CD8-positive, alpha-beta memory T cell (primary cell): Measurements from ENCODE around the gene BCAS1. TPM values are rescaled to one million over a fixed set of nuclear protein-coding genes. Genes with fewer than 3 reads are reported as not detected.

Experiments
- CTCF ChIA-PET: fragments of 350-600 bp; sonication (Branson Sonifier 250); formaldehyde crosslinking; loops from one replicate; lab custom pipeline; 2021; ENCODE audit warnings: antibody characterized with exemption; lab: Charles Lee
- POLR2A ChIA-PET: fragments of 350-600 bp; sonication (Branson Sonifier 250); formaldehyde crosslinking; loops from one replicate; lab custom pipeline; 2021; ENCODE audit warnings: antibody characterized with exemption; lab: Charles Lee
- DNase-seq, 5 donors: peaks; one replicate each; pipeline versions ENCODE4 v3.0.0 to v3.0.0-alpha.2; 2020 to 2022; ENCODE audit warnings: mixed read lengths in 1 of 5
- H3K27ac ChIP-seq: one replicate; pipeline ENCODE4 v1.7.0; 2013; ENCODE audit warnings: low read depth, mild to moderate bottlenecking, low read length, moderate library complexity
- H3K27me3 ChIP-seq: 2 replicates; pipeline ENCODE4 v1.7.0; 2013; ENCODE audit warnings: low read length, mild to moderate bottlenecking; ENCODE audit not compliant: insufficient read depth, poor library complexity, severe bottlenecking
- H3K36me3 ChIP-seq: 2 replicates; pipeline ENCODE4 v1.7.0; 2013; ENCODE audit warnings: mild to moderate bottlenecking, low read length, moderate library complexity; ENCODE audit not compliant: insufficient read depth
- H3K4me1 ChIP-seq: 2 replicates; pipeline ENCODE4 v1.7.0; 2013; ENCODE audit warnings: mild to moderate bottlenecking, low read length, moderate library complexity; ENCODE audit not compliant: insufficient read depth
- H3K4me3 ChIP-seq: 2 replicates; pipeline ENCODE4 v1.7.0; 2013; ENCODE audit warnings: mild to moderate bottlenecking, low read length
- H3K9me3 ChIP-seq: 2 replicates; pipeline ENCODE4 v1.7.0; 2013; ENCODE audit warnings: mild to moderate bottlenecking, low read length
- H3K27ac Mint-ChIP-seq, 8 donors: one replicate each; pipeline ENCODE4 v1.8.0; 2020 to 2021; ENCODE audit warnings: mixed read lengths in 8 of 8, mild to moderate bottlenecking in 6 of 8, inconsistent platforms in 3 of 8, moderate library complexity in 3 of 8
- H3K27me3 Mint-ChIP-seq, 2 donors: one replicate each; pipeline ENCODE4 v1.8.0; 2020 to 2021; ENCODE audit warnings: mixed read lengths in 2 of 2, mild to moderate bottlenecking in 1 of 2, moderate library complexity in 1 of 2
- H3K36me3 Mint-ChIP-seq, 3 donors: one replicate each; pipeline ENCODE4 v1.8.0; 2020 to 2021; ENCODE audit warnings: mixed read lengths in 3 of 3, inconsistent platforms in 1 of 3, mild to moderate bottlenecking in 1 of 3
- H3K4me1 Mint-ChIP-seq, 3 donors: one replicate each; pipeline ENCODE4 v1.8.0; 2020 to 2021; ENCODE audit warnings: mixed read lengths in 3 of 3, inconsistent platforms in 1 of 3, mild to moderate bottlenecking in 1 of 3
- H3K4me3 Mint-ChIP-seq, 7 donors: one replicate each; pipeline ENCODE4 v1.8.0; 2020 to 2021; ENCODE audit warnings: mixed read lengths in 7 of 7, mild to moderate bottlenecking in 6 of 7, moderate library complexity in 4 of 7, inconsistent platforms in 2 of 7
- H3K9me3 Mint-ChIP-seq, 5 donors: one replicate each; pipeline ENCODE4 v1.8.0; 2020 to 2022; ENCODE audit warnings: mixed read lengths in 5 of 5, mild to moderate bottlenecking in 3 of 5, moderate library complexity in 2 of 5, inconsistent platforms in 1 of 5
- polyA plus RNA-seq: library from polyadenylated mRNA; unstranded; fragments of 300-500 nt; fragmentation: Illumina TruSeq; gene quantifications from one replicate; pipeline ENCODE4 v1.2.3, GENCODE V29; 2021
- total RNA-seq, 2 experiments: library from RNA; stranded (reverse); gene quantifications; one replicate each; pipeline ENCODE4 v1.2.3, GENCODE V29; 2021

BCAS1 gene
- total and polyA plus RNA-seq, 3 experiments from 2014 or later = 0.09 to 0.91 (median 0.15) TPM

- no peak overlapping the region for H3K4me3 Mint-ChIP-seq
- H3K36me3 ChIP-seq = no peaks in the 10 kb centered on the region
- ChIA-PET POLR2A (no interaction called here), CTCF (no interaction called here)
- no peaks in the 10 kb centered on the region for H3K9me3 Mint-ChIP-seq
- DNase-seq = no peak
- H3K4me1 Mint-ChIP-seq = peaks cover 14 to 19% (median 17%) of the 10 kb centered on the region in 3 donors
- no peak overlapping the region for H3K27ac ChIP-seq
- peaks cover 14% of the 10 kb centered on the region for H3K4me1 ChIP-seq
- no peak overlapping the region for H3K4me3 ChIP-seq
- peaks cover 0 to 4% of the 10 kb centered on the region in 2 donors for H3K27me3 Mint-ChIP-seq
- no peaks in the 10 kb centered on the region for H3K27me3 ChIP-seq
- H3K36me3 Mint-ChIP-seq = peaks cover 0 to 7% (median 3%) of the 10 kb centered on the region in 3 donors
- no peak overlapping the region for H3K27ac Mint-ChIP-seq
- H3K9me3 ChIP-seq = no peaks in the 10 kb centered on the region
Measured at GRCh38 chr20:54083459-54083858, 13.1 kb upstream of the BCAS1 start.

GRCh38 chr20:54082100-54082499, 11.7 kb upstream of the BCAS1 start:
- peaks cover 21% of the 10 kb centered on the region for H3K4me1 ChIP-seq
- H3K36me3 ChIP-seq = no peaks in the 10 kb centered on the region
- H3K9me3 Mint-ChIP-seq = no peaks in the 10 kb centered on the region
- POLR2A ChIA-PET = no interaction called here
- H3K36me3 Mint-ChIP-seq = peaks cover 0 to 7% (median 3%) of the 10 kb centered on the region in 3 donors
- no peak overlapping the region for H3K27ac Mint-ChIP-seq
- H3K4me1 Mint-ChIP-seq = peaks cover 24 to 32% (median 31%) of the 10 kb centered on the region in 3 donors
- H3K9me3 ChIP-seq = no peaks in the 10 kb centered on the region
- no peak overlapping the region for H3K4me3 Mint-ChIP-seq
- peaks cover 0 to 4% of the 10 kb centered on the region in 2 donors for H3K27me3 Mint-ChIP-seq
- DNase-seq = no peak
- H3K27ac ChIP-seq = no peak overlapping the region
- CTCF ChIA-PET = no interaction called here
- no peaks in the 10 kb centered on the region for H3K27me3 ChIP-seq
- H3K4me3 ChIP-seq = no peak overlapping the region

- H3K27me3 ChIP-seq = no peaks in the 10 kb centered on the region
- no peak for DNase-seq
- no peak overlapping the region for H3K4me3 Mint-ChIP-seq
- H3K9me3 Mint-ChIP-seq = no peaks in the 10 kb centered on the region
- H3K36me3 Mint-ChIP-seq = peaks cover 0 to 4% (median 3%) of the 10 kb centered on the region in 3 donors
- no peak overlapping the region for H3K4me3 ChIP-seq
- H3K27ac Mint-ChIP-seq = no peak overlapping the region
- peaks cover 0 to 4% of the 10 kb centered on the region in 2 donors for H3K27me3 Mint-ChIP-seq
- no peak overlapping the region for H3K27ac ChIP-seq
- POLR2A ChIA-PET = no interaction called here
- H3K36me3 ChIP-seq = no peaks in the 10 kb centered on the region
- peaks cover 21% of the 10 kb centered on the region for H3K4me1 ChIP-seq
- peaks cover 29 to 52% (median 49%) of the 10 kb centered on the region in 3 donors for H3K4me1 Mint-ChIP-seq
- CTCF ChIA-PET = interaction anchor here (1.1 kb wide), 1 partner anchor 24 kb away, joined by 3 read pairs; no protein-coding TSS in a partner anchor
- no peaks in the 10 kb centered on the region for H3K9me3 ChIP-seq
Measured at GRCh38 chr20:54079652-54080051, 9.3 kb upstream of the BCAS1 start.

- Mint-ChIP-seq H3K27ac (peak overlapping the region; percentile 16 to 95 (median 71)), H3K27me3 (peaks cover 0 to 1% of the 10 kb centered on the region in 2 donors), H3K36me3 (peaks cover 0 to 4% (median 0%) of the 10 kb centered on the region in 3 donors), H3K4me1 (peaks cover 29 to 52% (median 49%) of the 10 kb centered on the region in 3 donors), H3K9me3 (no peaks in the 10 kb centered on the region), H3K4me3 (peak overlapping the region in 6 of 7 donors; percentile 62 to 89 (median 76))
- no peak overlapping the region for H3K27ac ChIP-seq
- H3K4me3 ChIP-seq = no peak overlapping the region
- peak in 1 of 5 donors; percentile 23 for DNase-seq
- ChIA-PET CTCF (interaction anchor here (1.1 to 2.5 kb wide), 2 partner anchors 15 to 25 kb away, joined by 3 to 8 read pairs; no protein-coding TSS in a partner anchor), POLR2A (interaction anchor here (0.6 kb wide), 1 partner anchor 485 kb away, joined by 8 read pairs; the partner anchor contains the start of gene ZNF217)
- peaks cover 21% of the 10 kb centered on the region for H3K4me1 ChIP-seq
- no peaks in the 10 kb centered on the region for H3K27me3 ChIP-seq
- H3K9me3 ChIP-seq = no peaks in the 10 kb centered on the region
- no peaks in the 10 kb centered on the region for H3K36me3 ChIP-seq
Measured at GRCh38 chr20:54078296-54078984, 8.0 kb upstream of the BCAS1 start.

- H3K4me1 ChIP-seq = peaks cover 21% of the 10 kb centered on the region
- Mint-ChIP-seq H3K36me3 (no peaks in the 10 kb centered on the region), H3K4me1 (peaks cover 27 to 49% (median 47%) of the 10 kb centered on the region in 3 donors), H3K27ac (peak overlapping the region in 2 of 8 donors; percentile 37 to 52), H3K4me3 (no peak overlapping the region), H3K27me3 (peaks cover 0 to 1% of the 10 kb centered on the region in 2 donors), H3K9me3 (no peaks in the 10 kb centered on the region)
- no peaks in the 10 kb centered on the region for H3K27me3 ChIP-seq
- ChIA-PET CTCF (interaction anchor here (2.5 kb wide), 1 partner anchor 13 kb away, joined by 8 read pairs; no protein-coding TSS in a partner anchor), POLR2A (no interaction called here)
- H3K9me3 ChIP-seq = no peaks in the 10 kb centered on the region
- H3K36me3 ChIP-seq = no peaks in the 10 kb centered on the region
- no peak for DNase-seq
- H3K27ac ChIP-seq = no peak overlapping the region
- no peak overlapping the region for H3K4me3 ChIP-seq
Measured at GRCh38 chr20:54076259-54076658, 5.9 kb upstream of the BCAS1 start.

GRCh38 chr20:54075322-54075721, 4.9 kb upstream of the BCAS1 start:
- Mint-ChIP-seq H3K4me1 (peaks cover 24 to 47% (median 42%) of the 10 kb centered on the region in 3 donors), H3K9me3 (no peaks in the 10 kb centered on the region), H3K27ac (peak overlapping the region in 2 of 8 donors; percentile 21 to 28), H3K36me3 (no peaks in the 10 kb centered on the region), H3K27me3 (peaks cover 0 to 1% of the 10 kb centered on the region in 2 donors), H3K4me3 (no peak overlapping the region)
- no peak for DNase-seq
- CTCF ChIA-PET = interaction anchor here (1.2 kb wide), 1 partner anchor 12 kb away, joined by 5 read pairs; no protein-coding TSS in a partner anchor
- Histone ChIP-seq H3K4me3 (no peak overlapping the region), H3K27ac (no peak overlapping the region), H3K4me1 (peaks cover 21% of the 10 kb centered on the region), H3K36me3 (no peaks in the 10 kb centered on the region), H3K27me3 (no peaks in the 10 kb centered on the region), H3K9me3 (no peaks in the 10 kb centered on the region)
- POLR2A ChIA-PET = no interaction called here

- H3K4me3 ChIP-seq = no peak overlapping the region
- peak overlapping the region in 2 of 8 donors; percentile 16 to 17 for H3K27ac Mint-ChIP-seq
- peaks cover 18% of the 10 kb centered on the region for H3K4me1 ChIP-seq
- H3K9me3 Mint-ChIP-seq = no peaks in the 10 kb centered on the region
- H3K36me3 ChIP-seq = no peaks in the 10 kb centered on the region
- no peak overlapping the region for H3K4me3 Mint-ChIP-seq
- H3K27ac ChIP-seq = no peak overlapping the region
- peaks cover 0 to 1% of the 10 kb centered on the region in 2 donors for H3K27me3 Mint-ChIP-seq
- H3K36me3 Mint-ChIP-seq = no peaks in the 10 kb centered on the region
- ChIA-PET POLR2A (no interaction called here), CTCF (interaction anchor here (1.2 kb wide), 1 partner anchor 11 kb away, joined by 5 read pairs; no protein-coding TSS in a partner anchor)
- no peaks in the 10 kb centered on the region for H3K27me3 ChIP-seq
- H3K4me1 Mint-ChIP-seq = peaks cover 23 to 43% (median 39%) of the 10 kb centered on the region in 3 donors
- DNase-seq = no peak
- no peaks in the 10 kb centered on the region for H3K9me3 ChIP-seq
Measured at GRCh38 chr20:54074511-54074910, 4.1 kb upstream of the BCAS1 start.

GRCh38 chr20:54073288-54073687, 2.9 kb upstream of the BCAS1 start:
- Mint-ChIP-seq H3K4me3 (no peak overlapping the region), H3K27me3 (peaks cover 0 to 1% of the 10 kb centered on the region in 2 donors), H3K27ac (no peak overlapping the region), H3K9me3 (no peaks in the 10 kb centered on the region), H3K36me3 (no peaks in the 10 kb centered on the region), H3K4me1 (peaks cover 14 to 32% (median 28%) of the 10 kb centered on the region in 3 donors)
- Histone ChIP-seq H3K36me3 (no peaks in the 10 kb centered on the region), H3K4me3 (no peak overlapping the region), H3K4me1 (peaks cover 6% of the 10 kb centered on the region), H3K9me3 (no peaks in the 10 kb centered on the region), H3K27me3 (no peaks in the 10 kb centered on the region), H3K27ac (no peak overlapping the region)
- POLR2A ChIA-PET = no interaction called here
- CTCF ChIA-PET = no interaction called here
- DNase-seq = no peak
